ENCODE results near the gene ADAMTS4. TPM values are rescaled to one million over a fixed set of nuclear protein-coding genes. Genes with fewer than 3 reads are reported as not detected.

Gene ADAMTS4
- total and polyA plus RNA-seq, 2 experiments from 2014 or later = 7.2 to 9.8 TPM

GRCh38 chr1:161177112-161177935 is 21.5 kb downstream of the ADAMTS4 start, which contains the start of gene B4GALT3:
TSS of gene B4GALT3 (minus strand) at chr1:161177507. CDS start at chr1:161176060, 1,447 bp downstream.
- H3F3A ChIP-seq (ENCODE audit: insufficient read depth) = peaks cover 25% of the 10 kb centered on the region
- H2AFZ ChIP-seq = peak within 1 kb of the TSS; percentile 74
- H3K4me1 ChIP-seq (ENCODE audit: insufficient read depth) = peaks cover 22% of the 10 kb centered on the region
- H3K4me2 ChIP-seq (ENCODE audit: unreplicated experiment) = peak within 1 kb of the TSS; percentile 90
- peak within 1 kb of the TSS; percentile 98 for H3K4me3 ChIP-seq
- peaks cover 17% of the 10 kb centered on the region for H3K79me2 ChIP-seq (ENCODE audit: insufficient read depth)
- 5 to 7% methylated on average over 31 to 50 of the region's 50 CpGs for WGBS, 2 experiments (ENCODE audit: low coverage in 1 of 2, low lambda C conversion rate in 2 of 2, missing lambda C conversion rate in 2 of 2)
- TF ChIP-seq EZH2 (IDR thresholded peaks at IDR 0.05; ENCODE audit: insufficient read depth, poor library complexity, severe bottlenecking) = no peak
- no peak for TF ChIP-seq EZH2phosphoT487 (IDR thresholded peaks at IDR 0.05; ENCODE audit: insufficient read depth, low read depth)
- H3K9me2 ChIP-seq (ENCODE audit: insufficient read depth) = no peaks in the 10 kb centered on the region
- H3K27me3 ChIP-seq (replicated peaks; ENCODE audit: insufficient read depth) = no peaks in the 10 kb centered on the region
- H3K27ac ChIP-seq = peak within 1 kb of the TSS; percentile 39
- DNase-seq = peak; percentile 90
- H3K9me3 ChIP-seq (ENCODE audit: low read depth) = no peaks in the 10 kb centered on the region
- H3K9ac ChIP-seq = peak within 1 kb of the TSS; percentile 97
- H4K20me1 ChIP-seq (ENCODE audit: insufficient read depth) = no peaks in the 10 kb centered on the region
- in situ Hi-C loops (cut with MboI) = no loop called here
- H3K36me3 ChIP-seq (ENCODE audit: low read depth) = peaks cover 4% of the 10 kb centered on the region; the same call in 1 of the 2 replicates

- in situ Hi-C loops (cut with MboI) = no loop called here
- Histone ChIP-seq H2AFZ (peak overlapping the region; percentile 74), H3K9me2 (ENCODE audit: insufficient read depth) (no peaks in the 10 kb centered on the region), H3K4me3 (peak overlapping the region; percentile 98), H3K4me2 (ENCODE audit: unreplicated experiment) (peak overlapping the region; percentile 90), H3K4me1 (ENCODE audit: insufficient read depth) (peaks cover 22% of the 10 kb centered on the region), H3K9ac (peak overlapping the region; percentile 97), H3K79me2 (ENCODE audit: insufficient read depth) (peaks cover 19% of the 10 kb centered on the region), H3F3A (ENCODE audit: insufficient read depth) (peaks cover 29% of the 10 kb centered on the region), H3K27me3 (replicated peaks; ENCODE audit: insufficient read depth) (no peaks in the 10 kb centered on the region), H3K36me3 (ENCODE audit: low read depth) (peaks cover 10% of the 10 kb centered on the region), H3K27ac (0 out of 2 replicates have a peak overlapping the region, but pooled peaks have one; percentile 39), H3K9me3 (ENCODE audit: low read depth) (no peaks in the 10 kb centered on the region), H4K20me1 (ENCODE audit: insufficient read depth) (no peaks in the 10 kb centered on the region)
- peak; percentile 29 for DNase-seq
- no peak for TF ChIP-seq EZH2 (IDR thresholded peaks at IDR 0.05; ENCODE audit: insufficient read depth, poor library complexity, severe bottlenecking)
- 22 to 23% methylated on average over 16 to 17 of the region's 17 CpGs for WGBS, 2 experiments (ENCODE audit: low coverage in 1 of 2, low lambda C conversion rate in 2 of 2, missing lambda C conversion rate in 2 of 2)
Measured at GRCh38 chr1:161176468-161177111, 22.3 kb downstream of the ADAMTS4 start.

GRCh38 chr1:161175771-161176453 is 22.9 kb downstream of the ADAMTS4 start:
- WGBS, 2 experiments (ENCODE audit: low coverage in 1 of 2, low lambda C conversion rate in 2 of 2, missing lambda C conversion rate in 2 of 2) = 93 to 95% methylated on average over 10 of the region's 10 CpGs
- H3K27ac ChIP-seq = no peak overlapping the region
- in situ Hi-C loops (cut with MboI) = no loop called here

GRCh38 chr1:161174911-161175310 is 23.9 kb downstream of the ADAMTS4 start:
- peaks cover 26% of the 10 kb centered on the region for H3K79me2 ChIP-seq (ENCODE audit: insufficient read depth)
- H2AFZ ChIP-seq = no peak overlapping the region
- DNase-seq = no peak
- H3K4me2 ChIP-seq (ENCODE audit: unreplicated experiment) = no peak overlapping the region
- peaks cover 25% of the 10 kb centered on the region for H3F3A ChIP-seq (ENCODE audit: insufficient read depth)
- no peaks in the 10 kb centered on the region for H3K9me2 ChIP-seq (ENCODE audit: insufficient read depth)
- in situ Hi-C loops (cut with MboI) = no loop called here
- H3K4me3 ChIP-seq = no peak overlapping the region
- peaks cover 23% of the 10 kb centered on the region for H3K4me1 ChIP-seq (ENCODE audit: insufficient read depth)
- H3K9me3 ChIP-seq (ENCODE audit: low read depth) = no peaks in the 10 kb centered on the region
- no peak overlapping the region for H3K9ac ChIP-seq
- H3K36me3 ChIP-seq (ENCODE audit: low read depth) = peaks cover 23% of the 10 kb centered on the region
- no peaks in the 10 kb centered on the region for H3K27me3 ChIP-seq (replicated peaks; ENCODE audit: insufficient read depth)
- TF ChIP-seq EZH2 (IDR thresholded peaks at IDR 0.05; ENCODE audit: insufficient read depth, poor library complexity, severe bottlenecking) (no peak), EZH2phosphoT487 (IDR thresholded peaks at IDR 0.05; ENCODE audit: insufficient read depth, low read depth) (no peak)
- H4K20me1 ChIP-seq (ENCODE audit: insufficient read depth) = no peaks in the 10 kb centered on the region
- WGBS, 2 experiments (ENCODE audit: low coverage in 1 of 2, low lambda C conversion rate in 2 of 2, missing lambda C conversion rate in 2 of 2) = 88 to 93% methylated on average over 11 of the region's 11 CpGs
- no peak overlapping the region for H3K27ac ChIP-seq

More at GRCh38 chr1:161175771-161176453, 22.9 kb downstream of the ADAMTS4 start:
- Histone ChIP-seq H3K9ac (peak overlapping the region; percentile 97), H3K9me2 (ENCODE audit: insufficient read depth) (no peaks in the 10 kb centered on the region), H3K27me3 (replicated peaks; ENCODE audit: insufficient read depth) (no peaks in the 10 kb centered on the region), H2AFZ (no peak overlapping the region), H3K79me2 (ENCODE audit: insufficient read depth) (peaks cover 26% of the 10 kb centered on the region), H3K4me3 (peak overlapping the region; percentile 98), H3K4me1 (ENCODE audit: insufficient read depth) (peaks cover 23% of the 10 kb centered on the region), H3K9me3 (ENCODE audit: low read depth) (no peaks in the 10 kb centered on the region), H3F3A (ENCODE audit: insufficient read depth) (peaks cover 25% of the 10 kb centered on the region), H3K4me2 (ENCODE audit: unreplicated experiment) (peak overlapping the region; percentile 90), H4K20me1 (ENCODE audit: insufficient read depth) (no peaks in the 10 kb centered on the region), H3K36me3 (ENCODE audit: low read depth) (peaks cover 17% of the 10 kb centered on the region)
- no peak for DNase-seq
- TF ChIP-seq EZH2phosphoT487 (IDR thresholded peaks at IDR 0.05; ENCODE audit: insufficient read depth, low read depth) = no peak
- TF ChIP-seq EZH2 (IDR thresholded peaks at IDR 0.05; ENCODE audit: insufficient read depth, poor library complexity, severe bottlenecking) = no peak

All from GM23248 (cell line).